Neural progenitor cell (in vitro differentiated cells): ENCODE measurements around the gene CRIM1. TPM values are rescaled to one million over a fixed set of nuclear protein-coding genes. Genes with fewer than 3 reads are reported as not detected.

ENCODE experiments used
- DNase-seq: peaks from one replicate; pipeline ENCODE4 v3.0.0-alpha.2; 2016; ENCODE audit warnings: low spot score
- H2AFZ ChIP-seq: fragments of 200-600 bp; sonication (generic); replicated peaks from 2 replicates; pipeline ENCODE4 v1.6.1; 2016; ENCODE audit warnings: antibody characterized with exemption
- H3F3A ChIP-seq: fragments of 200-600 bp; sonication (generic); 2 replicates; pipeline ENCODE4 v1.6.1; 2016; ENCODE audit warnings: antibody characterized with exemption, low read depth
- H3K27ac ChIP-seq: fragments of 200-600 bp; sonication (generic); 2 replicates; pipeline ENCODE4 v1.5.1; 2016; ENCODE audit warnings: mild to moderate bottlenecking
- H3K27me3 ChIP-seq: fragments of 200-600 bp; sonication (generic); 2 replicates; pipeline ENCODE4 v1.6.1; 2016; ENCODE audit warnings: mild to moderate bottlenecking, moderate library complexity
- H3K36me3 ChIP-seq: fragments of 200-600 bp; sonication (generic); 2 replicates; pipeline ENCODE4 v1.5.1; 2016
- H3K4me1 ChIP-seq: fragments of 200-600 bp; sonication (generic); 2 replicates; pipeline ENCODE4 v1.6.1; 2016; ENCODE audit warnings: mixed run types
- H3K4me2 ChIP-seq: fragments of 200-600 bp; sonication (generic); 2 replicates; pipeline ENCODE4 v1.6.1; 2016
- H3K4me3 ChIP-seq: fragments of 200-600 bp; sonication (generic); 2 replicates; pipeline ENCODE4 v1.5.1; 2016
- H3K79me2 ChIP-seq: fragments of 200-600 bp; sonication (generic); 2 replicates; pipeline ENCODE4 v1.6.1; 2016; ENCODE audit warnings: low read depth
- H3K9ac ChIP-seq: fragments of 200-600 bp; sonication (generic); 2 replicates; pipeline ENCODE4 v1.6.1; 2016
- H3K9me3 ChIP-seq: fragments of 200-600 bp; sonication (generic); 2 replicates; pipeline ENCODE4 v1.5.1; 2016; ENCODE audit warnings: low read depth
- H4K20me1 ChIP-seq: fragments of 200-600 bp; sonication (generic); 2 replicates; pipeline ENCODE4 v1.6.1; 2016; ENCODE audit warnings: low read depth
- H3K27ac Mint-ChIP-seq: 3 replicates; pipeline ENCODE4 v1.8.0; 2021; ENCODE audit warnings: mixed read lengths
- H3K27me3 Mint-ChIP-seq: 2 replicates; pipeline ENCODE4 v1.8.0; 2022; ENCODE audit warnings: low read depth, mild to moderate bottlenecking, inconsistent platforms, moderate library complexity, mixed read lengths; ENCODE audit not compliant: insufficient read depth
- H3K36me3 Mint-ChIP-seq: 3 replicates; pipeline ENCODE4 v1.8.0; 2021; ENCODE audit warnings: mixed read lengths
- H3K4me1 Mint-ChIP-seq: 3 replicates; pipeline ENCODE4 v1.8.0; 2021; ENCODE audit warnings: mixed read lengths
- H3K4me3 Mint-ChIP-seq: 3 replicates; pipeline ENCODE4 v1.8.0; 2021; ENCODE audit warnings: mild to moderate bottlenecking, moderate library complexity, mixed read lengths
- H3K9me3 Mint-ChIP-seq: 3 replicates; pipeline ENCODE4 v1.8.0; 2020; ENCODE audit warnings: mixed read lengths
- CTCF ChIP-seq: fragments of 200-600 bp; sonication (generic); IDR thresholded peaks from 2 replicates; pipeline ENCODE4 v1.5.1; 2017; ENCODE audit warnings: antibody characterized with exemption, mild to moderate bottlenecking
- EZH2 ChIP-seq: fragments of 200-600 bp; sonication (generic); IDR thresholded peaks from 2 replicates; pipeline ENCODE4 v1.6.1; 2017; ENCODE audit warnings: antibody characterized with exemption, mild to moderate bottlenecking, moderate library complexity
- EZH2phosphoT487 ChIP-seq: fragments of 200-600 bp; sonication (generic); IDR thresholded peaks from 2 replicates; pipeline ENCODE4 v1.6.1; 2017; ENCODE audit warnings: antibody characterized with exemption
- total RNA-seq: library from RNA; depleted of rRNA; stranded (reverse); fragments of >200 nt; gene quantifications from 2 replicates; pipeline ENCODE4 v1.2.3, GENCODE V29; 2015; ENCODE audit warnings: low replicate concordance

CRIM1 gene
- total RNA-seq, 1 donor from 2014 or later, result 4.9 TPM

- no peak overlapping the region for H3K4me3 Mint-ChIP-seq
- Histone ChIP-seq H3F3A (no peaks in the 10 kb centered on the region), H2AFZ (no peak overlapping the region), H3K4me1 (no peaks in the 10 kb centered on the region), H3K36me3 (no peaks in the 10 kb centered on the region), H3K9me3 (no peaks in the 10 kb centered on the region), H3K27ac (no peak overlapping the region), H3K27me3 (no peaks in the 10 kb centered on the region), H3K4me3 (no peak overlapping the region), H4K20me1 (no peaks in the 10 kb centered on the region), H3K4me2 (no peak overlapping the region), H3K79me2 (no peaks in the 10 kb centered on the region), H3K9ac (no peak overlapping the region)
- H3K4me1 Mint-ChIP-seq, result no peaks in the 10 kb centered on the region
- H3K27ac Mint-ChIP-seq, result no peak overlapping the region
- no peak for DNase-seq
- TF ChIP-seq EZH2 (no peak), EZH2phosphoT487 (no peak), CTCF (no peak)
- H3K36me3 Mint-ChIP-seq, result peaks cover 14% of the 10 kb centered on the region
- H3K9me3 Mint-ChIP-seq, result no peaks in the 10 kb centered on the region
- peaks cover 2% of the 10 kb centered on the region for H3K27me3 Mint-ChIP-seq
Measured at GRCh38 chr2:36499128-36499820, 143.7 kb downstream of the CRIM1 start.

GRCh38 chr2:36500072-36500471 lies 144.5 kb downstream of the CRIM1 start:
- no peaks in the 10 kb centered on the region for H3K4me1 Mint-ChIP-seq
- H3K4me2 ChIP-seq, result no peak overlapping the region

GRCh38 chr2:36502081-36502480 lies 146.5 kb downstream of the CRIM1 start:
- no peak overlapping the region for H3K27ac ChIP-seq
- H3K4me2 ChIP-seq, result no peak overlapping the region
- peaks cover 2% of the 10 kb centered on the region for H3K27me3 Mint-ChIP-seq
- no peaks in the 10 kb centered on the region for H3K27me3 ChIP-seq
- H3K4me1 ChIP-seq, result no peaks in the 10 kb centered on the region
- DNase-seq, result no peak
- TF ChIP-seq EZH2, result no peak
- TF ChIP-seq CTCF, result no peak
- no peak for TF ChIP-seq EZH2phosphoT487
- no peaks in the 10 kb centered on the region for H3K36me3 ChIP-seq
- H4K20me1 ChIP-seq, result no peaks in the 10 kb centered on the region
- H2AFZ ChIP-seq, result no peak overlapping the region
- H3K27ac Mint-ChIP-seq, result no peak overlapping the region
- H3K4me1 Mint-ChIP-seq, result no peaks in the 10 kb centered on the region
- H3K4me3 Mint-ChIP-seq, result no peak overlapping the region
- H3K9me3 Mint-ChIP-seq, result no peaks in the 10 kb centered on the region
- H3K79me2 ChIP-seq, result no peaks in the 10 kb centered on the region
- H3K9ac ChIP-seq, result no peak overlapping the region
- no peaks in the 10 kb centered on the region for H3F3A ChIP-seq
- no peaks in the 10 kb centered on the region for H3K9me3 ChIP-seq
- peaks cover 14% of the 10 kb centered on the region for H3K36me3 Mint-ChIP-seq
- H3K4me3 ChIP-seq, result no peak overlapping the region

More at GRCh38 chr2:36500072-36500471, 144.5 kb downstream of the CRIM1 start:
- Histone ChIP-seq H3K79me2 (no peaks in the 10 kb centered on the region), H3K4me1 (no peaks in the 10 kb centered on the region), H3K27me3 (no peaks in the 10 kb centered on the region), H3K4me3 (no peak overlapping the region), H3K27ac (no peak overlapping the region), H3K36me3 (no peaks in the 10 kb centered on the region), H3F3A (no peaks in the 10 kb centered on the region), H3K9me3 (no peaks in the 10 kb centered on the region), H3K9ac (no peak overlapping the region), H2AFZ (no peak overlapping the region), H4K20me1 (no peaks in the 10 kb centered on the region)
- no peak for TF ChIP-seq CTCF
- Mint-ChIP-seq H3K4me3 (no peak overlapping the region), H3K27me3 (peaks cover 2% of the 10 kb centered on the region), H3K27ac (no peak overlapping the region), H3K36me3 (peaks cover 14% of the 10 kb centered on the region), H3K9me3 (no peaks in the 10 kb centered on the region)
- DNase-seq, result no peak
